Kidney (tissue), 14 donors: ENCODE results near the gene PRKAB1. TPM values are rescaled to one million over a fixed set of nuclear protein-coding genes. Genes with fewer than 3 reads are reported as not detected.

Source experiments
- DNase-seq, 5 donors: peaks; one replicate each; pipeline ENCODE4 v3.0.0-alpha.2; 2013 to 2020
- FAIRE-seq: peaks from 2 replicates; lab custom pipeline; 2012; peaks lifted over from hg19 to GRCh38; lab: Jason Lieb, UNC
- H3K27ac ChIP-seq, 2 donors: one replicate each; pipeline ENCODE4 v1.7.0; 2013; ENCODE audit warnings: low read depth in 2 of 2, low read length in 2 of 2, inconsistent platforms in 1 of 2
- H3K27me3 ChIP-seq: one replicate; pipeline ENCODE4 v1.7.1; 2013; ENCODE audit warnings: low read length, inconsistent platforms; ENCODE audit not compliant: control insufficient read depth, insufficient read depth
- H3K36me3 ChIP-seq, 3 donors: one replicate each; pipeline versions ENCODE4 v1.7.0 to v1.7.1; 2013; ENCODE audit warnings: low read length in 3 of 3, control low read depth in 1 of 3, inconsistent platforms in 1 of 3; ENCODE audit not compliant: insufficient read depth in 3 of 3, control insufficient read depth in 2 of 3
- H3K4me1 ChIP-seq, 3 donors: one replicate each; pipeline versions ENCODE4 v1.7.0 to v1.7.1; 2013; ENCODE audit warnings: low read length in 3 of 3, inconsistent platforms in 1 of 3, low read depth in 1 of 3; ENCODE audit not compliant: control insufficient read depth in 2 of 3, insufficient read depth in 2 of 3
- H3K4me3 ChIP-seq, 3 donors: one replicate each; pipeline versions ENCODE4 v1.7.0 to v1.8.1; 2013; ENCODE audit warnings: low read length in 3 of 3, control low read depth in 1 of 3, inconsistent platforms in 1 of 3
- H3K9ac ChIP-seq, 3 donors: one replicate each; pipeline versions ENCODE4 v1.7.0 to v1.7.1; 2013; ENCODE audit warnings: low read length in 3 of 3, control low read depth in 1 of 3, inconsistent platforms in 1 of 3
- H3K9me3 ChIP-seq, 3 donors: one replicate each; pipeline versions ENCODE4 v1.7.0 to v1.7.1; 2013; ENCODE audit warnings: low read length in 3 of 3, control low read depth in 1 of 3, inconsistent platforms in 1 of 3; ENCODE audit not compliant: control insufficient read depth in 2 of 3, insufficient read depth in 1 of 3
- intact Hi-C: fragments of 100-400 bp; cut with DNase I; formaldehyde crosslinking; loops from one replicate; pipeline ENCODE4 v1.11.1; 2022
- polyA plus RNA-seq: library from polyadenylated mRNA; stranded (reverse); fragments of 350-450 nt; fragmentation: Illumina TruSeq; extraction: RNeasy Lipid Tissue Mini Kit (QIAGEN cat#74804); gene quantifications from one replicate; pipeline ENCODE4 v1.2.3, GENCODE V29; 2014; ENCODE audit warnings: low read depth, low replicate concordance; ENCODE audit not compliant: insufficient read depth
- total RNA-seq: library from RNA; stranded (reverse); fragmentation: NEBNext Ultra II Directional; extraction: Animal tissue kit (Norgen Biotek cat#: 25700); gene quantifications from one replicate; pipeline ENCODE4 v1.2.1, GENCODE V29; 2021
- TF ChIP-seq, protein P1 (sequence below): IDR thresholded peaks from 3 replicates; pipeline ENCODE4 v1.5.1; 2012; ENCODE audit warnings: mild to moderate bottlenecking, moderate library complexity, borderline replicate concordance; ENCODE audit not compliant: insufficient read depth; ENCODE audit errors: extremely low read depth
- donor health status: control.
- donor health status: control.
- donor health status: control.
- donor health status: control.
- donor health status: control.
- donor health status: DM: yes; HTN: yes; CAD: no.
- donor health status: Normal renal cell carcinoma (clear cell type).

The PRKAB1 gene
- total and polyA plus RNA-seq, 2 donors from 2014 or later: 79.9 to 165 TPM

DNA sequence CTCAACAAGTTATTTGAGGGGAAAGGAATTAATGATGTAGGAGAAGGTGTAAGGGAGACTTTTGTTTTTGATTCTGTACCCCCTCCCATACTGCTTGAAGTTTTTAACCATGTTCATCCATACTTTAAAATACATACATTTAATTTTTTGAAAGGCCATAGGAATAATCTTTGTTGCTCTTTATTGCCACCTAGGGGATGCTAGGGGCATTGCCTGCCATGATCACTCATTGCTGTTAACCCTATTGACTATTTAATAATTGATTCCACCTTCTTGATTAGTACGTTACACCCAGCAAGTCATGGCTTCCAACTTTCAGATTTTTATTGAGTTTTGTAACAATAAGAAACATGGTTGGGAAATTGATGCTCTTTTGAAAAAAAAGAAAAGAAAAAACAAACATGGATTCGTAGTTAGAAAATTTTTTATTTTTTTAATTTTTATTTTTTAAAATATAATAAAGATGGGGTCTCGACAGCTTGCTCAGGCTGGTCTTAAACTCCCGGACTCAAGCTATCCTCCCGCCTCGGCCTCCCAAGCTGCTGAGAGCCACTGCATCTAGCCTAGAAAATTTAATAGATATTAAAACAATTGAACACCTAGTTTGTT, 8.5 kb upstream of the PRKAB1 start:
- intact Hi-C loops: no loop called here
- no peaks in the 10 kb centered on the region for H3K9me3 ChIP-seq
- FAIRE-seq (peak; percentile 58), DNase-seq (peak in 1 of 5 donors; percentile 37)
- no peaks in the 10 kb centered on the region for H3K4me1 ChIP-seq
- H3K36me3 ChIP-seq: no peaks in the 10 kb centered on the region
- no peaks in the 10 kb centered on the region for H3K27me3 ChIP-seq
- TF ChIP-seq, protein P1, sequence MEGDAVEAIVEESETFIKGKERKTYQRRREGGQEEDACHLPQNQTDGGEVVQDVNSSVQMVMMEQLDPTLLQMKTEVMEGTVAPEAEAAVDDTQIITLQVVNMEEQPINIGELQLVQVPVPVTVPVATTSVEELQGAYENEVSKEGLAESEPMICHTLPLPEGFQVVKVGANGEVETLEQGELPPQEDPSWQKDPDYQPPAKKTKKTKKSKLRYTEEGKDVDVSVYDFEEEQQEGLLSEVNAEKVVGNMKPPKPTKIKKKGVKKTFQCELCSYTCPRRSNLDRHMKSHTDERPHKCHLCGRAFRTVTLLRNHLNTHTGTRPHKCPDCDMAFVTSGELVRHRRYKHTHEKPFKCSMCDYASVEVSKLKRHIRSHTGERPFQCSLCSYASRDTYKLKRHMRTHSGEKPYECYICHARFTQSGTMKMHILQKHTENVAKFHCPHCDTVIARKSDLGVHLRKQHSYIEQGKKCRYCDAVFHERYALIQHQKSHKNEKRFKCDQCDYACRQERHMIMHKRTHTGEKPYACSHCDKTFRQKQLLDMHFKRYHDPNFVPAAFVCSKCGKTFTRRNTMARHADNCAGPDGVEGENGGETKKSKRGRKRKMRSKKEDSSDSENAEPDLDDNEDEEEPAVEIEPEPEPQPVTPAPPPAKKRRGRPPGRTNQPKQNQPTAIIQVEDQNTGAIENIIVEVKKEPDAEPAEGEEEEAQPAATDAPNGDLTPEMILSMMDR: peak; percentile 67
- no peak overlapping the region for H3K4me3 ChIP-seq
- no peak overlapping the region for H3K9ac ChIP-seq
- no peak overlapping the region for H3K27ac ChIP-seq

- intact Hi-C loops: no loop called here
- Histone ChIP-seq H3K9ac (no peak overlapping the region), H3K36me3 (no peaks in the 10 kb centered on the region), H3K27ac (no peak overlapping the region), H3K9me3 (no peaks in the 10 kb centered on the region), H3K4me3 (no peak overlapping the region), H3K4me1 (no peaks in the 10 kb centered on the region), H3K27me3 (no peaks in the 10 kb centered on the region)
- DNase-seq (no peak), FAIRE-seq (no peak)
- TF ChIP-seq, protein P1: no peak
Observed at GRCh38 chr12:119660076-119660475, 7.9 kb upstream of the PRKAB1 start.

GRCh38 chr12:119661882-119662281, 6.1 kb upstream of the PRKAB1 start:
- intact Hi-C loops: no loop called here

More at GRCh38 chr12:119661882-119662281, 6.1 kb upstream of the PRKAB1 start:
- Histone ChIP-seq H3K4me1 (peaks cover 0 to 3% (median 0%) of the 10 kb centered on the region in 3 donors), H3K9me3 (no peaks in the 10 kb centered on the region), H3K27ac (no peak overlapping the region), H3K9ac (no peak overlapping the region), H3K4me3 (no peak overlapping the region), H3K36me3 (no peaks in the 10 kb centered on the region), H3K27me3 (no peaks in the 10 kb centered on the region)
- FAIRE-seq (no peak), DNase-seq (no peak)
- TF ChIP-seq, protein P1: no peak
